ENCODE measurements around the gene PEMT. TPM values are rescaled to one million over a fixed set of nuclear protein-coding genes. Genes with fewer than 3 reads are reported as not detected.

PEMT gene
- total RNA-seq, 1 experiment from 2014 or later: 178 TPM

GRCh38 chr17:17598003-17598402 is 6.5 kb upstream of the PEMT start:
- DNase-seq: no peak
- intact Hi-C loops (cut with micrococcal nuclease): no loop called here

GRCh38 chr17:17595755-17596154 is 4.2 kb upstream of the PEMT start:
- Histone ChIP-seq H3K9me2 (replicated peaks; ENCODE audit: low read length) (no peaks in the 10 kb centered on the region), H3K79me2 (ENCODE audit: low read length) (peaks cover 20% of the 10 kb centered on the region), H3K4me3 (ENCODE audit: low read length) (no peak overlapping the region), H3K27me3 (ENCODE audit: low read length) (no peaks in the 10 kb centered on the region), H3K27ac (ENCODE audit: low read length) (no peak overlapping the region), H3K4me1 (ENCODE audit: insufficient read depth, low read length) (peaks cover 11% of the 10 kb centered on the region), H3K4me2 (ENCODE audit: low read length) (no peak overlapping the region), H4K20me1 (ENCODE audit: low read length) (no peaks in the 10 kb centered on the region), H3K9ac (ENCODE audit: low read length) (no peak overlapping the region), H3K36me3 (ENCODE audit: low read depth, low read length) (no peaks in the 10 kb centered on the region), H3K9me3 (ENCODE audit: low read length) (no peaks in the 10 kb centered on the region), H3F3A (ENCODE audit: low read length, unreplicated experiment) (no peaks in the 10 kb centered on the region), H2AFZ (ENCODE audit: low read length) (no peak overlapping the region)
- intact Hi-C loops (cut with micrococcal nuclease): no loop called here
- ATAC-seq: no peak
- TF ChIP-seq CTCF (conservative IDR thresholded peaks at IDR 0.05; ENCODE audit: low read depth, low read length): no peak
- POLR2A ChIA-PET (ENCODE audit: unreplicated experiment): no interaction called here
- no peak for DNase-seq
- CTCF ChIA-PET: no interaction called here
- no TSS peak for BruUV-seq (replicated peaks)

More at GRCh38 chr17:17598003-17598402, 6.5 kb upstream of the PEMT start:
- Histone ChIP-seq H3K4me2 (ENCODE audit: low read length) (no peak overlapping the region), H3K4me1 (ENCODE audit: insufficient read depth, low read length) (peaks cover 4% of the 10 kb centered on the region), H3K9me3 (ENCODE audit: low read length) (no peaks in the 10 kb centered on the region), H3K27me3 (ENCODE audit: low read length) (no peaks in the 10 kb centered on the region), H3K79me2 (ENCODE audit: low read length) (peaks cover 6% of the 10 kb centered on the region), H3K4me3 (ENCODE audit: low read length) (no peak overlapping the region), H4K20me1 (ENCODE audit: low read length) (no peaks in the 10 kb centered on the region), H3K9me2 (replicated peaks; ENCODE audit: low read length) (no peaks in the 10 kb centered on the region), H2AFZ (ENCODE audit: low read length) (no peak overlapping the region), H3K36me3 (ENCODE audit: low read depth, low read length) (no peaks in the 10 kb centered on the region), H3K27ac (ENCODE audit: low read length) (no peak overlapping the region), H3F3A (ENCODE audit: low read length, unreplicated experiment) (no peaks in the 10 kb centered on the region), H3K9ac (ENCODE audit: low read length) (no peak overlapping the region)
- TF ChIP-seq CTCF (conservative IDR thresholded peaks at IDR 0.05; ENCODE audit: low read depth, low read length) (no peak), EZH2 (IDR thresholded peaks at IDR 0.05; ENCODE audit: low read length, unreplicated experiment) (no peak), EZH2phosphoT487 (IDR thresholded peaks at IDR 0.05; ENCODE audit: borderline replicate concordance, low read length) (no peak)
- no peak for ATAC-seq
- ChIA-PET CTCF (no interaction called here), POLR2A (ENCODE audit: unreplicated experiment) (no interaction called here)
- no TSS peak for BruUV-seq (replicated peaks)

- Histone ChIP-seq H3K9me2 (replicated peaks; ENCODE audit: low read length) (no peaks in the 10 kb centered on the region), H3K4me3 (ENCODE audit: low read length) (no peak overlapping the region; the same call in 1 of the 2 replicates), H4K20me1 (ENCODE audit: low read length) (no peaks in the 10 kb centered on the region), H3F3A (ENCODE audit: low read length, unreplicated experiment) (no peaks in the 10 kb centered on the region), H3K27ac (ENCODE audit: low read length) (no peak overlapping the region), H3K4me1 (ENCODE audit: insufficient read depth, low read length) (peaks cover 19% of the 10 kb centered on the region), H3K36me3 (ENCODE audit: low read depth, low read length) (no peaks in the 10 kb centered on the region), H3K4me2 (ENCODE audit: low read length) (peak overlapping the region; percentile 92), H3K9ac (ENCODE audit: low read length) (no peak overlapping the region), H2AFZ (ENCODE audit: low read length) (no peak overlapping the region), H3K79me2 (ENCODE audit: low read length) (peaks cover 38% of the 10 kb centered on the region), H3K9me3 (ENCODE audit: low read length) (no peaks in the 10 kb centered on the region), H3K27me3 (ENCODE audit: low read length) (no peaks in the 10 kb centered on the region)
- CTCF ChIA-PET: no interaction called here
- no peak for ATAC-seq
- TF ChIP-seq CTCF (conservative IDR thresholded peaks at IDR 0.05; ENCODE audit: low read depth, low read length) (no peak), EZH2phosphoT487 (IDR thresholded peaks at IDR 0.05; ENCODE audit: borderline replicate concordance, low read length) (no peak), EZH2 (IDR thresholded peaks at IDR 0.05; ENCODE audit: low read length, unreplicated experiment) (no peak)
- DNase-seq: no peak
- intact Hi-C loops (cut with micrococcal nuclease): no loop called here
- no TSS peak for BruUV-seq (replicated peaks)
- POLR2A ChIA-PET (ENCODE audit: unreplicated experiment): no interaction called here
Observed at GRCh38 chr17:17593222-17593620, 1.7 kb upstream of the PEMT start.

All from PC-3 (cell line).